HEK293 (cell line): ENCODE results near the gene FCN1.

ENCODE experiments used
- CTCF ChIA-PET: fragments of 350-600 bp; formaldehyde crosslinking; extraction: SDS; loops from one replicate; lab custom pipeline; 2021; ENCODE audit warnings: antibody characterized with exemption; lab: Yijun Ruan, JAX
- POLR2A ChIA-PET: fragments of 300-600 bp; formaldehyde crosslinking; extraction: SDS; loops from one replicate; lab custom pipeline; 2020; ENCODE audit warnings: antibody characterized with exemption, inconsistent platforms; lab: Yijun Ruan, JAX
- H3K27ac ChIP-seq: fragments of 200-500 bp; sonication (Bioruptor generic); 2 replicates; pipeline ENCODE4 v1.5.1; 2014; ENCODE audit warnings: low read depth, low read length, control low read depth, inconsistent platforms; ENCODE audit errors: extremely low read depth
- H3K36me3 ChIP-seq, 2 experiments: fragments of 200-500 bp in 1 of 2; sonication (Bioruptor generic) in 1 of 2; 1 replicate in 1 of 2; 2 replicates in 1 of 2; pipeline ENCODE4 v1.5.1; 2014 to 2017; ENCODE audit warnings: inconsistent platforms in 2 of 2, low read length in 2 of 2; ENCODE audit not compliant: control insufficient read depth in 2 of 2, insufficient read depth in 1 of 2
- H3K4me1 ChIP-seq: fragments of 200-500 bp; sonication (Bioruptor generic); 2 replicates; pipeline ENCODE4 v1.5.1; 2014; ENCODE audit warnings: mild to moderate bottlenecking, low read length, inconsistent platforms; ENCODE audit not compliant: control insufficient read depth, insufficient read depth
- H3K4me3 ChIP-seq: 2 replicates; pipeline ENCODE4 v1.5.1; 2011; ENCODE audit warnings: low read depth, mild to moderate bottlenecking, control low read depth, low read length, moderate library complexity
- H3K9me3 ChIP-seq: fragments of 200-500 bp; sonication (Bioruptor generic); 2 replicates; pipeline ENCODE4 v1.5.1; 2014; ENCODE audit warnings: low read depth, low read length, inconsistent platforms; ENCODE audit not compliant: control insufficient read depth, insufficient read depth
- ELK4 ChIP-seq: IDR thresholded peaks from 2 replicates; pipeline ENCODE4 v1.6.1; 2011; ENCODE audit warnings: mild to moderate bottlenecking, low read depth, low read length, borderline replicate concordance
- MYNN ChIP-seq: fragments of 450-650 bp; formaldehyde crosslinking; IDR thresholded peaks from 2 replicates; pipeline ENCODE4 v1.5.1; 2016; ENCODE audit warnings: missing biosample characterization, missing genetic modification characterization, borderline replicate concordance
- SALL2 ChIP-seq: fragments of 450-650 bp; formaldehyde crosslinking; IDR thresholded peaks from 2 replicates; pipeline ENCODE4 v1.5.0; 2017; ENCODE audit warnings: missing biosample characterization, mild to moderate bottlenecking, missing genetic modification characterization, borderline replicate concordance
- ZBTB17 ChIP-seq: fragments of 450-650 bp; formaldehyde crosslinking; IDR thresholded peaks from 2 replicates; pipeline ENCODE4 v1.5.1; 2016; ENCODE audit warnings: missing biosample characterization, missing genetic modification characterization
- ZFHX2 ChIP-seq: fragments of 450-650 bp; formaldehyde crosslinking; conservative IDR thresholded peaks from 2 replicates; pipeline ENCODE4 v1.5.1; 2016; ENCODE audit warnings: missing biosample characterization, missing genetic modification characterization
- ZNF2 ChIP-seq: fragments of 450-650 bp; formaldehyde crosslinking; IDR thresholded peaks from 2 replicates; pipeline ENCODE4 v1.5.1; 2016; ENCODE audit warnings: missing biosample characterization, missing genetic modification characterization
- ZNF211 ChIP-seq: fragments of 450-650 bp; formaldehyde crosslinking; IDR thresholded peaks from 2 replicates; pipeline ENCODE4 v1.5.1; 2016; ENCODE audit warnings: low read depth, missing biosample characterization, missing genetic modification characterization
- ZNF239 ChIP-seq: fragments of 450-650 bp; formaldehyde crosslinking; IDR thresholded peaks from 2 replicates; pipeline ENCODE4 v1.5.1; 2016; ENCODE audit warnings: missing biosample characterization, missing genetic modification characterization
- ZNF266 ChIP-seq: fragments of 450-650 bp; formaldehyde crosslinking; IDR thresholded peaks from 2 replicates; pipeline ENCODE4 v1.5.1; 2016; ENCODE audit warnings: missing biosample characterization, missing genetic modification characterization, low read depth
- ZNF280D ChIP-seq: fragments of 450-650 bp; formaldehyde crosslinking; IDR thresholded peaks from 2 replicates; pipeline ENCODE4 v1.5.1; 2016; ENCODE audit warnings: missing biosample characterization, missing genetic modification characterization
- ZNF324 ChIP-seq: fragments of 450-650 bp; formaldehyde crosslinking; IDR thresholded peaks from 2 replicates; pipeline ENCODE4 v1.5.1; 2016; ENCODE audit warnings: missing biosample characterization, missing genetic modification characterization
- ZNF423 ChIP-seq: fragments of 450-650 bp; formaldehyde crosslinking; IDR thresholded peaks from 2 replicates; pipeline ENCODE4 v1.5.1; 2016; ENCODE audit warnings: missing biosample characterization, missing genetic modification characterization
- ZNF449 ChIP-seq: fragments of 450-650 bp; formaldehyde crosslinking; IDR thresholded peaks from 2 replicates; pipeline ENCODE4 v1.5.1; 2017; ENCODE audit warnings: missing biosample characterization, mild to moderate bottlenecking, missing genetic modification characterization, moderate library complexity
- ZNF654 ChIP-seq: fragments of 450-650 bp; formaldehyde crosslinking; IDR thresholded peaks from 2 replicates; pipeline ENCODE4 v1.5.1; 2016; ENCODE audit warnings: low read depth, missing biosample characterization, missing genetic modification characterization
- ZNF768 ChIP-seq: fragments of 450-650 bp; formaldehyde crosslinking; IDR thresholded peaks from 2 replicates; pipeline ENCODE4 v1.5.1; 2018; ENCODE audit warnings: missing biosample characterization, mild to moderate bottlenecking, missing genetic modification characterization
- ZNF830 ChIP-seq: fragments of 450-650 bp; IDR thresholded peaks from 2 replicates; pipeline ENCODE4 v1.5.0; 2018; ENCODE audit warnings: missing biosample characterization, missing genetic modification characterization, low read depth, mild to moderate bottlenecking, moderate library complexity

Gene FCN1

GRCh38 chr9:134871697-134872340 lies 45.9 kb downstream of the FCN1 start:
- Histone ChIP-seq H3K9me3 (no peaks in the 10 kb centered on the region), H3K4me1 (no peaks in the 10 kb centered on the region), H3K4me3 (no peak overlapping the region), H3K36me3 (no peaks in the 10 kb centered on the region), H3K27ac (no peak overlapping the region)
- CTCF ChIA-PET, result no interaction called here
- TF ChIP-seq ZNF830 (no peak), ZFHX2 (tag by site-specific recombination) (no peak), ZNF423 (tag by site-specific recombination) (no peak), ZNF2 (no peak), ZNF280D (tag by site-specific recombination) (no peak), ZNF768 (tag by site-specific recombination) (no peak), ZNF266 (tag by site-specific recombination) (no peak), ZNF239 (tag by site-specific recombination) (no peak), ZNF654 (tag by site-specific recombination) (no peak), ELK4 (no peak), MYNN (tag by site-specific recombination) (no peak)
- POLR2A ChIA-PET, result interaction anchor here (0.6 kb wide), 1 partner anchor 196 kb away, joined by 4 read pairs; no protein-coding TSS in a partner anchor

- no peaks in the 10 kb centered on the region for H3K36me3 ChIP-seq
- no peaks in the 10 kb centered on the region for H3K4me1 ChIP-seq
- ChIA-PET CTCF (no interaction called here), POLR2A (no interaction called here)
- no peak overlapping the region for H3K4me3 ChIP-seq
- no peaks in the 10 kb centered on the region for H3K9me3 ChIP-seq
- H3K27ac ChIP-seq, result no peak overlapping the region
- TF ChIP-seq SALL2 (tag by site-specific recombination) (no peak), ZNF324 (tag by site-specific recombination) (no peak), ZNF449 (tag by site-specific recombination) (no peak), ZNF768 (tag by site-specific recombination) (no peak), ZBTB17 (tag by site-specific recombination) (peak; percentile 66; the same call in 1 of the 2 replicates), ZNF211 (tag by site-specific recombination) (no peak)
- TF ChIP-seq, all 188 proteins: peak for 1
These were observed 46.7 kb downstream of the FCN1 start for GRCh38 chr9:134870746-134871662.
